ENCODE results near the gene SLC9A9.

DNA sequence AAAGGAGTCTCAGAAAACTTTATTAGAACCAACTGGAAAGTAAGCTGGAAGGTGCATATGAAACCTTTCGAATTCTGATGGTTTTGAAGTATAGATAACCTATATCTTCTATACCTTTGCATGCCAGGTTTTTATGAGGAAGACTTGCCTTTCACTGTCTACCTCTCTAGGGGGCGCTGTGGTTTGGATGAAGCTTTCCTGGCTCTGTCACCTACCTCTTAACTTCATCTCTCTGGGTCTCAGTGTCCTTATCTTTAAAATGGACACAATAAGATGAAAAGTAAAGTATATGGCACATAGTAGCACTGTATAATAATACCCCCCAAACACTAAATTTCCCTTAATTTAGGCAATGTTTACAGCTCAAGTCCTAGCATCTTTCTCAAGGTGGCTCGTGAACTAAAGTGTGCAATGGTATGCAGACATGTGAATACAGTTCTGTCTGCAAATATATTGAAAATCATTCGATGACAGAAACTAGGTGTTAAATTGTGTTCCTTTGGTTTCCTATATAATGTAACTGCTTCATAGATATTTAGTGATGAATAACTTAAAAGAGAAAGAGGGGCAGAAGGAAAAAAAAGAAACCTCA is 414.4 kb downstream of the SLC9A9 start:
- no peak for TF ChIP-seq POLR2AphosphoS5 (IDR thresholded peaks at IDR 0.05)
- TF ChIP-seq, protein P1, sequence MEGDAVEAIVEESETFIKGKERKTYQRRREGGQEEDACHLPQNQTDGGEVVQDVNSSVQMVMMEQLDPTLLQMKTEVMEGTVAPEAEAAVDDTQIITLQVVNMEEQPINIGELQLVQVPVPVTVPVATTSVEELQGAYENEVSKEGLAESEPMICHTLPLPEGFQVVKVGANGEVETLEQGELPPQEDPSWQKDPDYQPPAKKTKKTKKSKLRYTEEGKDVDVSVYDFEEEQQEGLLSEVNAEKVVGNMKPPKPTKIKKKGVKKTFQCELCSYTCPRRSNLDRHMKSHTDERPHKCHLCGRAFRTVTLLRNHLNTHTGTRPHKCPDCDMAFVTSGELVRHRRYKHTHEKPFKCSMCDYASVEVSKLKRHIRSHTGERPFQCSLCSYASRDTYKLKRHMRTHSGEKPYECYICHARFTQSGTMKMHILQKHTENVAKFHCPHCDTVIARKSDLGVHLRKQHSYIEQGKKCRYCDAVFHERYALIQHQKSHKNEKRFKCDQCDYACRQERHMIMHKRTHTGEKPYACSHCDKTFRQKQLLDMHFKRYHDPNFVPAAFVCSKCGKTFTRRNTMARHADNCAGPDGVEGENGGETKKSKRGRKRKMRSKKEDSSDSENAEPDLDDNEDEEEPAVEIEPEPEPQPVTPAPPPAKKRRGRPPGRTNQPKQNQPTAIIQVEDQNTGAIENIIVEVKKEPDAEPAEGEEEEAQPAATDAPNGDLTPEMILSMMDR (IDR thresholded peaks at IDR 0.05), result no peak
- no peak for TF ChIP-seq POLR2A (IDR thresholded peaks at IDR 0.05)

Data from breast epithelium (tissue), 3 donors.